ENCODE data around the gene CDH23. TPM values are rescaled to one million over a fixed set of nuclear protein-coding genes. Genes with fewer than 3 reads are reported as not detected.
A peak's percentile ranks its signal among the peaks of the same experiment; 100 is the strongest.

The CDH23 gene
- total RNA-seq, 2 experiments from 2014 or later: 4.0 to 4.5 TPM

DNA sequence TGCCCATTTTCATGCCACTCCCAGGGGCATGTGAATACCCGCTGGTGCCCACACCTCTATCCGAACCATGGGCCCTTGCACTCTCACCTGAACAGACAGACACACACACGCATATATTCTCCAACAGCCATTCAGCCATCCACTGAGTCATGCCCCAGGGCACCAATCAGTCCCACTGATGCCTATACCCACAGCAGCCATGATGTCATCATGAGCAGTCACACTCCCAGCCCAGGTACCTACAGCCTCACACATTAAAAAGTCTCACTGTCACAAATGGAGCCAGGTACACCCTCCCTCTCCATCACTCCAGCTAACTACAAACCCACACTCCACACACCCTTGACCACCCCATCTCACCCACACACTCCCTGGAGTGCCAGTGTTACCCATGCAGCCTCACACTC, 364.4 kb downstream of the CDH23 start:
- H3K4me3 Mint-ChIP-seq: no peak overlapping the region

DNA sequence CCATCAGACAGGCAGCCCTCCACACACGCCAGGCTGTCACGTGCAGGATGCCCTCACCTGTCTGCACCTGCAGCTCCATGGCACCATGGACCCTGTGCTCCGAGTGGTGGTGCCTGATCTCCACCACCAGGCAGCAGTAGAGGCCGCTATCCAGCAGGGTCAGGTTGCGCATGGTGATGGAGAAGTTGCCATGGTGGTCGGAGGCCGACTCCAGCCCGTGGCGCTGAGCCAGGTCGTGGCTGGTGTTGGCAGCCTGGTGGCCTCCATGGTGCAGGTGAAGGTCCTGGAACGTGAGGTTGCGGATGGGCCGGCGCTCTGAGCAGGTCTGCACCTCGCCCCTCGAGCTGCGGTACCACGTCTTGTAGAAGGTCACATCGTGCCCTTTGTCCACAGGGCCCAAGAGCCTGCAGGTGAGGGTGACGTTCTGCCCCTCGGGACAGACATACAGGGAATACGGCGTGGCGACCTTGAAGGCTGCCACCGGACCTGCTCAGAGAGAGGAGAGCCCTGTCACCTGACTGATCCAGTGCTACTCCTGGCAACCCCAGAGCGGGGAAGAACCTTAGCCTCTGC, 364.9 kb downstream of the CDH23 start:
- Mint-ChIP-seq H3K9me3 (no peaks in the 10 kb centered on the region), H3K27me3 (no peaks in the 10 kb centered on the region), H3K27ac (peak overlapping the region; percentile 59), H3K4me3 (no peak overlapping the region), H3K4me1 (peaks cover 82% of the 10 kb centered on the region), H3K36me3 (ENCODE audit: low read depth) (peaks cover 58% of the 10 kb centered on the region)
- CTCF ChIA-PET: interaction anchor here (0.6 to 5.6 kb wide), 3 partner anchors 11 to 1314 kb away, joined by 3 to 30 read pairs (median 4); partner anchors contain the start of gene VSIR
- DNase-seq: no peak
- POLR2A ChIA-PET: no interaction called here

More for the DNA sequence above, 364.4 kb downstream of the CDH23 start:
- ChIA-PET CTCF (interaction anchor here (5.6 kb wide), 1 partner anchor 12 kb away, joined by 30 read pairs; the partner anchor contains the start of gene VSIR), POLR2A (no interaction called here)
- Mint-ChIP-seq H3K9me3 (no peaks in the 10 kb centered on the region), H3K36me3 (ENCODE audit: low read depth) (peaks cover 60% of the 10 kb centered on the region), H3K27ac (peak overlapping the region; percentile 59), H3K27me3 (no peaks in the 10 kb centered on the region), H3K4me1 (peaks cover 83% of the 10 kb centered on the region)
- DNase-seq: no peak

DNA sequence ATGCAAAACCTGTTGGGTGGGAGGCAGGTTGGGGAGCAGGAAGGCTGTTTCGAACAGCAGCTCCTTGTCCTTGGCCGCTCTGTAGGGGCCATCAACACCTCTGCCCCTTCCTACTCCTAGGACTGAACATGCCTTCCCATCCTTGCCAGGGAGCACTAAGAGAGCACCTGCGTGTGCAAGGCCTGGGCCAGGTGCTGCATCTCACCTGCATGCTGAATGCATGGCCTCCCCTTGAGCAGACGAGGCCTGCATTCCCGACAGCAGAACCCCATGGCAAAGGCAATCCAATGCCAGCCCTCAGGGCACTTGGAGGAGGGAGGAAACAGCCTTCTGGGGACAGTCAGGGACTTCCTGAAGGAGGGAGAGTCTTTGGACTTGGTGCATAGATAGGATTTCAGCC, 365.6 kb downstream of the CDH23 start:
- Mint-ChIP-seq H3K9me3 (no peaks in the 10 kb centered on the region), H3K27me3 (no peaks in the 10 kb centered on the region), H3K4me3 (no peak overlapping the region), H3K36me3 (ENCODE audit: low read depth) (peaks cover 62% of the 10 kb centered on the region), H3K27ac (no peak overlapping the region), H3K4me1 (peaks cover 82% of the 10 kb centered on the region)
- ChIA-PET POLR2A (interaction anchor here (1.6 kb wide), 1 partner anchor 10 kb away, joined by 3 read pairs; no protein-coding TSS in a partner anchor), CTCF (interaction anchor here (0.6 to 5.6 kb wide), 3 partner anchors 11 to 16 kb away, joined by 4 to 30 read pairs (median 4); partner anchors contain the start of gene VSIR)
- DNase-seq: no peak

DNA sequence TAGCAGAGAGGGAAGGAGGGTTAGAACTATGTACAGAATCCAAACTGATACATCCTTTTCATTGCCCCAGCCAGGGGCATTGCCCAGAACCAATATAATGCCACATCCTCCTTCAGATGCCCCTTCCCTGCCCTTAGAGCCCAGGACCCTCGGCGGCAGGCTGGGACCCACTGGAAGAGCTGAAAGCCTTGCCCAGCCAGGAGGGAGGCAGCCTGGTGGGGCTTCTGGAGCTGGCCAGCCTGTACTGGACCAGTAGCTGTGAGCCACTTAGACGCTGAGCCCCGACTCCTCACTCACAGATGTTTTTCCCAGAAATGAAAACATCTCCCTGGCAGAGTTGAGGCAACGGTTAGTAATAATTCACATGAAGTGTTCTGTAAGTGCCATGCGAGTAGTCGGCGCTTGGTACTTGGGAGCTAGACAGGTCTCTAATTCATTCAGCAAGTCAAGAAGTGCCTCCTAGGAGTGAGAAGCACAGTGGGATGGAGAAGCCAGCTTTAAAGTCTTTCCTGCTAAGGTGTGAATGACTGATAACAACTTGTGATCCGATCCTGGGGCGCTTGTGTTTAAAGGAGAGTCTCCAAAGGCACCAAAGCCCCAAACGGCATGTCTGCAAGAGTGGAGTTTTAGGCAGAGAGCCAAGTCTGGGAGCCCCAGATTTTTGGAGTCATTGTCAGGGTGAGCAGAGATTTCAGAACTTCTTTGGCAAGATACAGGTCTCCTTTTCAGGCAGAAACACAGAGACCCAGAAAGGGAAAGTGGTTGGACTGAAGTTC, 366.8 kb downstream of the CDH23 start:
- Mint-ChIP-seq H3K4me1 (peaks cover 82% of the 10 kb centered on the region), H3K27me3 (no peaks in the 10 kb centered on the region), H3K4me3 (no peak overlapping the region), H3K9me3 (no peaks in the 10 kb centered on the region), H3K36me3 (ENCODE audit: low read depth) (peaks cover 59% of the 10 kb centered on the region), H3K27ac (peak overlapping the region; percentile 66)
- POLR2A ChIA-PET: interaction anchor here (1.6 kb wide), 1 partner anchor 9 kb away, joined by 3 read pairs; no protein-coding TSS in a partner anchor
- DNase-seq: no peak
- CTCF ChIA-PET: interaction anchor here (0.6 to 5.6 kb wide), 4 partner anchors 10 to 452 kb away, joined by 3 to 30 read pairs (median 4); partner anchors contain the start of gene VSIR

DNA sequence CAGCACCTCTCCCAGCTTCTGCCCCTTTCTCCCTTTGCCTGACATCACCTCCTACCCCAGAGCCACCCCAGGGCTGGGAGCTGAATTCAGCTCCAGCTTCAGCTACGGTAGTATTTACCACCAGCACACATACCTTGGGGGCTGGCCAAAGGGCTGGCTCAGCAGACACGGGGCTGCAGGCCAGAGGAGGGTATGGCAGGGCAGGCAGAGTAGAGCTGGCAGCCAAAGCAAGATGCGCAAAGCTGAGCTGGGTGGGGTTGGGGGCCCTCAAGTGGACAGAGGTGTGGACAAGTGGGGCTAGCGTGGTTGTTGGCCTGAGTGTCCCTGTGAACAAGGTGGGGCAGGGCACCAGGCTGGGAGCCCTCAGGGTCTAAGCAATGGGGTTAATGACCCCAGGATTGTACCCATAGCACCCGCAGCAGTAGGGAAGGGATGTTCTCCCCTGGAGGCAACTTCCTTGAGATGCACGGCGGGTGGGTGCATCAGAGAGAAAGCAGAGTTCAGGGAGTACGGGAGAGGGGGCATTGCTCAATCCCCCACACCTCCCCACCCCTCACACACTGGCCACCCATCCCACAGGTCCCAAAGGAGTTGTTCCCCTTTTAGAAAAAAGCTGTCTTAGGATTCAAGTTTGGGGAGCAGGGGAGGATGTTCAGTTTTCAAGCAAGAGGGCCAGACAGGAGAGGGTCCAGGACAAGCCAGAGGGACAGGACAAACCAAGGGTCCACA, 368.6 kb downstream of the CDH23 start:
- Mint-ChIP-seq H3K4me3 (no peak overlapping the region), H3K27ac (peak overlapping the region; percentile 62), H3K9me3 (no peaks in the 10 kb centered on the region), H3K36me3 (ENCODE audit: low read depth) (peaks cover 65% of the 10 kb centered on the region), H3K4me1 (peaks cover 89% of the 10 kb centered on the region), H3K27me3 (no peaks in the 10 kb centered on the region)
- DNase-seq: no peak
- ChIA-PET POLR2A (no interaction called here), CTCF (interaction anchor here (0.7 to 5.6 kb wide), 6 partner anchors 8 to 58 kb away, joined by 3 to 30 read pairs (median 4); partner anchors contain the start of gene VSIR)

DNA sequence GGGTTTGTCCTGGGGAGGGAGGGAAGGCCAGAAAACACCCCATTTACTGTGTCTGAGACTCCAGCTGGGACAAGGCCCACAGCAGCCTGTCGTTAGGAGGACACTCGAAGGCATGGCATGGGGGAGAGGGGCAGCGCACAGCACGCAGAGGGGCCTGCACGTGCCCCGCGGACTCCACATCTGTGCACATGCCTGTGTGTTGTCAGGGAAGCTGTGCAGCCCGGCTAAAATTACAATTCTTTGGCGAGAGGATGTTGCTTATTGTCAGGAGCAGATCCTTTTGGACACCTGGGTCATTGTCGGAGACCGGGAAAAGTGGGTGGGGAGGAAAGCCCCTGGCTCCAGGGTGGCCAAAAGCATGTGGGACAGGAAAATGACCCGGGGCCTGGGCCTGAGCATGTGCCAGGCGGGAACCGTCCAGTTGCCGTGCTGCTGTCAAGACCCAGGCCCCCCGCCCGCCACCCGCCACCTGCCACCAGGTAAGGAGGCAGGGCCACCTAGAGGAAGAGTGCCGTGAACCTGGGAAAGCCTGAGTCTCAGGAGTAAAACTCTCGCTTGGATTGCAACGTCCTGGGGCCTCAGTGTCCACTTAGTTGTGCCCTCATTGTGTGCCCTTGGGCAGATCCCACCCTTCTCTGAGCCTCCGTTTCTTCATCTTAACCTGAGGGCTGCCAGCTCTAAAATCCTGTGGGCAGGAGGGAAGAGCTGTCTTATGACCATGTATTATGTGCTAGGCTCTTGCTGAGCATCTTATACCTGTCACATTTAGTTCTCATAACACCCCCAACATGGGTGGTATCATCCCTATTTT, 369.4 kb downstream of the CDH23 start:
- DNase-seq: no peak
- Mint-ChIP-seq H3K36me3 (ENCODE audit: low read depth) (peaks cover 65% of the 10 kb centered on the region), H3K4me3 (no peak overlapping the region), H3K27ac (peak overlapping the region; percentile 54), H3K27me3 (no peaks in the 10 kb centered on the region), H3K9me3 (no peaks in the 10 kb centered on the region), H3K4me1 (peaks cover 88% of the 10 kb centered on the region)
- ChIA-PET CTCF (interaction anchor here (1.2 to 5.6 kb wide), 9 partner anchors 7 to 69 kb away, joined by 3 to 30 read pairs (median 4); partner anchors contain the start of gene VSIR), POLR2A (interaction anchor here (0.8 kb wide), 1 partner anchor 8 kb away, joined by 3 read pairs; no protein-coding TSS in a partner anchor)

DNA sequence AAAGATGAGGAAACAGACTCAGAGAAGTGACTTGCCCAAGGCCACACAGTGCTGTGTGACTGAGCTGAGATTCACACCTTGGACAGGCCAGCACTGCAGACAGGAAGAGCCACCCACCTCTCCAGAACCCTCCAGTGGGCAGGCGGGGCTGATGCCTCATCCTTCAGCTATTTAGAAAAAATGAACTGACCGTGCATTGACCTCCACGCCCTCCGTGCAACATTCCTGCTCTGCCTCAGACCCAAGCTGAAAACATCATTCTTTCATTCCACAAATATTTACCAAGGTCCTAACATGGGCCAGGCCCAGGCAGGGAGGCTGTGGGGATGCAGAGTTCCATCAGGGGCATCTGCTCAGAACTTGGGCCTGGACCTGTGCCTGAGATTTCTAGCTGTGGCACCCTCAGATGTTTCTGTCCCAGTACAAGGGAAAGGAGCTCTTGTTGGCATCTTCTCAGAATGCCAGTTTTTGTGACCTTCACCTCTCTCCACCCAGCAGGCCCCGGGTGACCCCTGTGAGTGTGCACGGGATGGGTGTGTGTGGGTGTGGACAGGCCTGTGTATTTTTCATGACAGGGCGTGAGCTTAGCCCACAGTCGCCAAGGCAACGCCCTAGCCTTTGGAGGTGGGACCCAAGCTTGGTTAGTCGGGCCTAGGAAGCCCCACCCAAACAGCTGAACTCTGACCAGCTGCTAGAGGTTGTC, 370.1 kb downstream of the CDH23 start:
- DNase-seq: no peak
- POLR2A ChIA-PET: interaction anchor here (0.8 kb wide), 1 partner anchor 9 kb away, joined by 3 read pairs; no protein-coding TSS in a partner anchor
- Mint-ChIP-seq H3K36me3 (ENCODE audit: low read depth) (peaks cover 65% of the 10 kb centered on the region), H3K27me3 (no peaks in the 10 kb centered on the region), H3K4me3 (no peak overlapping the region), H3K9me3 (no peaks in the 10 kb centered on the region), H3K4me1 (peaks cover 88% of the 10 kb centered on the region), H3K27ac (peak overlapping the region; percentile 82)
- CTCF ChIA-PET: interaction anchor here (1.2 to 3.6 kb wide), 7 partner anchors 9 to 70 kb away, joined by 3 to 27 read pairs (median 4); no protein-coding TSS in a partner anchor

DNA sequence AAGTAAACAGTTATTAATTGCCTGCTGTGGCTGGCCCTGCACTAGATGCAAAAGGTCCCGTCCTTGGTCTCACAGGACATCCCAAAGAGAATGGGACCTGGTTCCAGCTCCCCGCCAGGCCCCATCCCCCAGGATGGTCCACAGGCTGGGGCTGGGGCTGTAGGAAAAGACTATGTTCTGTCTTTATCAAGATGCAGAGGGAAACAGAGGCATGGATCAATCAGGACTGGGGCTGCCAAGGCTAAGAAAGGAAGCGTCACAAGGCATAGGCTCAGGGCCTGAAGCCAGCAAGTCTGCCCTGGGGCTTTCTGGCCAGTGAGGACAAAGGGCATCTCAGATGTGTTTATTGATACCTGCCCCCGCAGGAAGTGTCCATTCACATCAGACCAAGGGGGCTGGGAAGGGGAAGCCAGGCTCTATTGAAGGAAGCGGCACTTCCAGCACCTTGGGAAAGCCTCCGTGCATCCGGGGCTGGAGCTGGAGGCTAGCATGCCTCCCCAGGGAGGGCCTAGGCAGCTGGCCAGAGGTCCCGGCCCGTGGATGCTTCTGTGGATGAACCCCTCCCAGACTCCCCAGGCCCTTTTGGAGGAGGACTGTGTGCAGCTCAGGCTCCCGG, 370.8 kb downstream of the CDH23 start:
- H3K27me3 Mint-ChIP-seq: no peaks in the 10 kb centered on the region
- CTCF ChIA-PET: interaction anchor here (1.2 to 3.6 kb wide), 9 partner anchors 9 to 70 kb away, joined by 3 to 27 read pairs (median 4); no protein-coding TSS in a partner anchor
- peak overlapping the region; percentile 93 for H3K27ac Mint-ChIP-seq
- POLR2A ChIA-PET: no interaction called here
- DNase-seq: no peak
- peaks cover 65% of the 10 kb centered on the region for H3K36me3 Mint-ChIP-seq (ENCODE audit: low read depth)
- no peaks in the 10 kb centered on the region for H3K9me3 Mint-ChIP-seq
- H3K4me1 Mint-ChIP-seq: peaks cover 87% of the 10 kb centered on the region
- no peak overlapping the region for H3K4me3 Mint-ChIP-seq

DNA sequence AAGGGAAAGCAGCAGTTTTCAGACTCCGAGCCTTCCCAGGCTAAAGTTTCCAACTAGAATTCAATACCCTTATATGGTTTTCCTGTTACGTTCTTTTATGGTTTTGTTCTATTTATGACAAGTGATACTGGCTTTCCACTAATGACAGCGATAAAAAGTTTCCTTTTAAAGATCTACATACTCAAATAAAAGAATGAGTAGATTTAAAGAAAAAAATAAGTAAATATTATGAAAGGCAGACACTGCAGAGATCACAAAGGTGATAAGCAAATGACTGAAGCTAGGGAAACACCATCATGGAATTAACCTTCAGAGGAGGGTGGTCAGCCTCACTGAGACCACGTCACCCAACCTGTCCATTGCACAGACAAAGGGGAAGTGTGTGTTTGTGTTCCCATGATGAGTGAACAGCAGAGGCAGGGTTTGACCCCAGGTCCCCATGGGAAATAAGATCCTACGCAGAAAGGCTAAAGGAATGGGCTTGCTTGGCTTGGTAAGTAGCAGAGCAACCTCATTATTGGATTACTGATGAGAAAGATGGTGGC, 372.6 kb downstream of the CDH23 start:
- Mint-ChIP-seq H3K27ac (peak overlapping the region; percentile 86), H3K27me3 (no peaks in the 10 kb centered on the region), H3K4me3 (peak overlapping the region; percentile 95), H3K4me1 (peaks cover 83% of the 10 kb centered on the region), H3K36me3 (ENCODE audit: low read depth) (peaks cover 58% of the 10 kb centered on the region), H3K9me3 (no peaks in the 10 kb centered on the region)
- CTCF ChIA-PET: interaction anchor here (0.8 to 3.6 kb wide), 6 partner anchors 11 to 444 kb away, joined by 3 to 27 read pairs (median 4); no protein-coding TSS in a partner anchor
- DNase-seq: no peak
- POLR2A ChIA-PET: interaction anchor here (1.0 kb wide), 1 partner anchor 33 kb away, joined by 3 read pairs; no protein-coding TSS in a partner anchor

DNA sequence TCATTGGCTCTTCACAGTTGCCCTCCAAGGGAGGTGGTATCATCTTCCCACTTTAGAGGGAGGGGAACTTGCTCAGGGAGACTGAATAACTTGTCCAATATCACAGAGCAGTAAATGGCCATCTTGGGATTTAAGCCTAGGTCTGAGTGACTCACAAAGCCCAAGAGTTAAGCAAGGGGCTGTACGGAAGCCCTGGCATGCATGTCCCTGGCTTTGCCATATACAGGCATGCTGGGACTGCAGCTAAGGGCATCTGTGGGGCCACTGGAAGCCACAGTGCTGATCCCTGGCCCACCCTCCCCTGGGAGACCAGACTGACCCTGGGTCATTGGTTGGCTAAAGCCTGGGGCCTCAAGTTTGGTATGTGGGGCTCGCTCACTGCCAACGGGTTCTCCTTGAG, 373.5 kb downstream of the CDH23 start:
- POLR2A ChIA-PET: no interaction called here
- Mint-ChIP-seq H3K4me1 (peaks cover 83% of the 10 kb centered on the region), H3K36me3 (ENCODE audit: low read depth) (peaks cover 54% of the 10 kb centered on the region), H3K4me3 (peak overlapping the region; percentile 95), H3K9me3 (no peaks in the 10 kb centered on the region), H3K27me3 (no peaks in the 10 kb centered on the region), H3K27ac (peak overlapping the region; percentile 86)
- CTCF ChIA-PET: interaction anchor here (1.4 kb wide), 1 partner anchor 15 kb away, joined by 4 read pairs; no protein-coding TSS in a partner anchor
- no peak for DNase-seq

DNA sequence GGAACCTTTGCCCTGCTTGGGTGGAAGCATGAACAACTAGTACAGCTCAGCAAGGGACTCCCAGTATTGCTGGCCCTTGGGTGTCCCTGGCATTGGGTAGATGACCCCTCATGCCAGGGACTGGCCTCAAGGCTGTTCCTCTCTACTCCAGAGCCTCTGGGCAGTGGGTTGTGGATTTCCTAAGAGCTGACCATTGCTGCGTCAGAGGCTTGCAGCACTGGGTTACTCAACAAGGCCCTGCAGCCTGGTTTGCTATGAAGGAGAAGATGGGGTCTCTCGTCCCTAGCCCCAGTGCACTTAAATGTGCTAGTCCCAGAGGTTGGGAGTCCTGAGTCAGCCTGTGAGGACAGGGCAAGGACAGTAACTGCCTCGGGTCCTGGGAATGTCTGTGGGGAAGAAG, 374.1 kb downstream of the CDH23 start:
- CTCF ChIA-PET: interaction anchor here (1.4 kb wide), 1 partner anchor 16 kb away, joined by 4 read pairs; no protein-coding TSS in a partner anchor
- H3K27me3 Mint-ChIP-seq: no peaks in the 10 kb centered on the region
- no peaks in the 10 kb centered on the region for H3K9me3 Mint-ChIP-seq
- H3K36me3 Mint-ChIP-seq (ENCODE audit: low read depth): peaks cover 51% of the 10 kb centered on the region
- H3K27ac Mint-ChIP-seq: peak overlapping the region; percentile 86
- H3K4me1 Mint-ChIP-seq: peaks cover 83% of the 10 kb centered on the region
- H3K4me3 Mint-ChIP-seq: peak overlapping the region; percentile 95
- no peak for DNase-seq
- POLR2A ChIA-PET: no interaction called here

Data from activated CD4-positive, alpha-beta T cell treated with anti-CD3 and anti-CD28 coated beads, Interleukin-2, amount 10 ng/mL, durations not matched to agents 7 days and 5 days (primary cell).